GM19455 (cell line): Measurements from ENCODE around the gene HBP1.
"Not testable (repeated sequence)": the region's sequence is repeated elsewhere in the genome, so short reads cannot be mapped to it uniquely, and the experiment has no call there.

ENCODE experiments used
- ATAC-seq: cut with Tn5 transposase; IDR thresholded peaks from one replicate; pipeline ENCODE4 v1.9.1; 2021; ENCODE audit not compliant: unreplicated experiment

HBP1 gene, protein sequence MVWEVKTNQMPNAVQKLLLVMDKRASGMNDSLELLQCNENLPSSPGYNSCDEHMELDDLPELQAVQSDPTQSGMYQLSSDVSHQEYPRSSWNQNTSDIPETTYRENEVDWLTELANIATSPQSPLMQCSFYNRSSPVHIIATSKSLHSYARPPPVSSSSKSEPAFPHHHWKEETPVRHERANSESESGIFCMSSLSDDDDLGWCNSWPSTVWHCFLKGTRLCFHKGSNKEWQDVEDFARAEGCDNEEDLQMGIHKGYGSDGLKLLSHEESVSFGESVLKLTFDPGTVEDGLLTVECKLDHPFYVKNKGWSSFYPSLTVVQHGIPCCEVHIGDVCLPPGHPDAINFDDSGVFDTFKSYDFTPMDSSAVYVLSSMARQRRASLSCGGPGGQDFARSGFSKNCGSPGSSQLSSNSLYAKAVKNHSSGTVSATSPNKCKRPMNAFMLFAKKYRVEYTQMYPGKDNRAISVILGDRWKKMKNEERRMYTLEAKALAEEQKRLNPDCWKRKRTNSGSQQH

DNA sequence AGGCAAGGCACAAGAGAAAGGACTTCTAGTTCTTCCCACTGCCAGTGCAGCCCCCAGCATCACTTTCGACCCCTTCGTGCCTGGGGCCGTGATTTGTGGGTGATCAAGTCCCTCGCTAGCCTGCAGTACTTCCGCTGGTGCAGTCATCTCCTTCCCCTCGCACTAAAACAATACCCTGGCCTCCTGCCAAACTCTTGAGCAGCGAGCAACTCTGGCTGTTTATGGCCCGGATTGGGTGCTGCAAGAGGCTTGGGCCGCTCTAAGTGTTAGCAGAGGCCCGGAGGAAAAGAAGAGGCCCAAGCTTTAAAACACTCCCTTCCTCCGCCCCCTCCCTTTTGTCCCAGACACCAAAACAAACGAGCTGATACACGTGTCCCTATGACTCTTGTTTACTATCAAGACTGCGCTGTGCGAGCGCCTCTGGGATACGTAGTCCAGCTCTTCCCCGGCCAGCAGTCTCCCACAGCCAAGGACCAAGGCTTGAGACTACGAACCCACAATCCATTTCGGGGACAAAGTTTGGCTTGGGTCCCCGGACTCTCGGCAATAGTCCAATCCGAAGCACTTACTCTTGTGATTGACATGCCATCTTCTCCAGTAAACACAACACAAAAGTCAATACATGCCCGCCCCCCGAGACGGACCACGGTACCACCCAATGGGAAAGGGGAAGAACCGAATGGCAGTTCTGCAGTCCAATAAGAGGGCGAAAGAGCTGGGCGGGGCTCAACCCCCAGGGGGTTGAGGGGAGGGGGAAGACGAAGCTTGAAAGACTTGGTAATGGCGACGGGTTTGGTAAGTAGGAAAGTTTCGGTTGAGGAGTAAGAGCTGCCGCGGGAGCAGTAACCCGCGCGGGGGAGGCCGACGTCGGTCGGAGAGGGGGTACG is at the start of gene HBP1:
Gene HBP1 (plus strand): TSS at position 771 of the 887 bp plus-strand sequence. CDS start 10,891 bp downstream, outside the sequence.
- ATAC-seq = peak; percentile 88

DNA sequence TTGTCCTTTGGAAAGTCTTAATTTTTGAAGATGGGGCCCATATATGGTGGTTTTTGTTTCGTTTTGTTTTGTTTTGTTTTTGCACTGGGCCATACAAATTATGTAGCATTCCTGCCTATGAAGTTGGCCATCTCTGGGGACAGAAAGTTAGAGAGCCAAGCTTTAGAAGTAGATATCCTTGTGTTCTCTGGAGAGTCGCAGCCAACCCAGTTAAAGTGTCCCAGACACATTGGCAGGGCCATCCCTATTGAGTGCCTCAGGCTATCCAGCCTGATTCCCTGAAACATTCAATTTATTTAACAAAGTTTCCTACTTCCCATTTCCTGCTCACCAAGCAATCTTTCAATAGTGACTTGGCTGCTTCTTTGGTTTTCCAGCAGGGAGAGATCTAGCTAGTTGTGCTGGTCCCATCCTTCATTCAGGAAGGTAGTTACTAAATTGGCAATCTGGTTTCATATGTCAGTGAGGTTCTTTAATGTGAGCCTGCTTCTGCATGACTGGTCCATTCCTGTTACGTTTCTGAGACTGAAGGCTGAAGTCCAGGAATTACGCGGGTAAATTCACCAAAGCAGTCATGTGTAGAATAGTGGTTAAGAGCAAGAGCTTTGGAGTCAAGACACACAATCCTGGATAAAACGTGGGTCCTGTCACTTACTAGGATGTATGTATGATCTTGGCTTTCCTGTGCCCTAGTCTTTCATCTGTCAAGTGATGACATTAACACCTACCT is 49.3 kb upstream of the HBP1 start:
- ATAC-seq = no peak

DNA sequence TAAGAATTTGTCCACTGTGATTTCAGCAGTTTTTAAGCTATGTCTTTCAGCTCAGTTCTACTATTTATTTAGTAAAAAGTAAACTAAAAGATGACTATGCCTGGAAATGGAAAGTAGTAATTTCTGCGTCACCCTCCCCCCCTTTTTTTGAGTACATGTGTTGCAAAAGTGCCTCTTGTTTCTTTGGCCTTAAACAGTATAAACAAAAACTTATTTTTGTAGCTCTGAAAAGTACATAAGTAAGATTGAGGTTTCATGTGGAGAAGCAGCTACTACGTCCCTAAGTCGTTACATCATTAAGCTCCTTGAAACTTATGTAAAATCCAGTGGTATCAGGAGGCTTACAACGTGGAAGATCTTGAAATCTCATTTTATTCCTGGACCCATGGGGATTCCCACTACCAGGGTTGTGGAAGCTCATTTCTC is 46.3 kb upstream of the HBP1 start:
- ATAC-seq = no peak

DNA sequence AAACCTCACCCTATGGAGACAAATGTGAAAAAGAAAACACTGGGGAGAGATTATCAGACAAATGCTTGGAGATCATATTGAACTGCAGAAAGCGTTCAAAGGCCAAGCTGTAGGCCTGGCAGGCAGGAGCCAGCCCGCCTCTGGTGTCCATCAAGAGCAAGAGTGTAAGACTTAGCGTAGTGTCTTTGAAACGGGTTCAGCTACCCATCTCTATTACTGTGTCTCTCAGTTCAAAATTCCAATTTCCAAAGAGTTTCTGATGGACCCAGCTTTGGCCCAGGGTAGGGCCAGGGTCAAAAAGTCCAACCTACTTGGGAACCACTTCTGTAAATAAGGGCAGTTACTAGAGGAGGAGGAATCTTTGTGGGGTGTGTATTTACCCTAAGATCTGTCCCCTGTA is 45.4 kb upstream of the HBP1 start:
- no peak for ATAC-seq

DNA sequence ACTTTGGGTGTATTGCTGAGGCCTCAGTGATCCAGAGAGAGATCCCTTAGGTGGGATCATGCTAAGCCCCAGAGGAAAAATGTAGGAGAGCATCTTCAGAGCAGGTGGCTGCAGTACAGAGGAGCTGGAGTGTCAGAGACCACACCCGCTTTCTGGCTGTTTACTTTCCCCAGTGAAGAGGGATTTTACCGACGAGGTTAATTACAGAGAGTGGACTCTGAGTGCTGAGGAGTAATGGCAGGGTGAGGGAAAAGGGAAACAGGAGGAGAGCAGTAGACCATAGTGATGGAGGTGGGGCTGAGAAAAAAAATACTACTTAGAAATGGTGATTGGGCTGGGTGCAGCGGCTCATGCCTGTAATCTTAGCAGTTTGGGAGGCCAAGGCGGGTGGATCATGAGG is 43.3 kb upstream of the HBP1 start:
- no peak for ATAC-seq

DNA sequence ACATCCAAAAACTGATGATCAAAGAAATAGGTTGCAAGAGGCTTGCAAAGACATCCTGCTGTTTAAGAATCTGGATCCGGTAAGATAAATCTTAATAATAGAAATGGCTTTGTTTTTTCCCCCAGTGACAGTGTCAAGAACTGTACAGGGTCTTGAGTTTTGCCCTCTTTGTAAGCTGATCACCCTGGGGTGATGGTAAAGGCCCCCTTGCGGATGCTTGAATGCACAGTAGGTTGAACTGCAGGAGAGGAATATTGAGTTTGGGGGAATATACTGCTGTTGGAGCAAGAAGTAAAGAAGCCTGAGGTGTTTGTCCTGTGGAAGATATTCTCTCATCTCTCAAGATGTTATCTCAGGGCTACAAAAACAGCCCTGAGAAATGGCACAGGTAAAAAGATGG is 40.6 kb upstream of the HBP1 start:
- ATAC-seq = no peak

DNA sequence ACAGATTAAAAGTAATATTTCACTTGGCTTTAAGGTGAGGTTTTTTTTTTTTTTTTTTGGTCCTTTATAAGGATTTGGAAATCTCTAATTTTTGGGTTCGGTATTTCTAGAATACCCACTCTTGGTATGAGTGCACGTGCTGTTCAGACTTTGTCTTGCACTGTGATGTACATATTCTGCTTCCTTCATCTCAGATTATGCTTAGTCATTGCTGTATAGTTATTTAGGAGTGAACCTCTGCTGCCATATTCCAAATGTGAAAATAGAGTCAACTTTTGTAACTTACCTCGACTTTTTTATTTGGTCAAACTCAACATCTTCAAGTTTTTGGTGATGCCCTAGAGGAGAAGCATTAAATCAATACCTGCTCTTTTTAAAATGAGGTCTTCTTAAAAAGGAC is 40.1 kb upstream of the HBP1 start:
- ATAC-seq = no peak

DNA sequence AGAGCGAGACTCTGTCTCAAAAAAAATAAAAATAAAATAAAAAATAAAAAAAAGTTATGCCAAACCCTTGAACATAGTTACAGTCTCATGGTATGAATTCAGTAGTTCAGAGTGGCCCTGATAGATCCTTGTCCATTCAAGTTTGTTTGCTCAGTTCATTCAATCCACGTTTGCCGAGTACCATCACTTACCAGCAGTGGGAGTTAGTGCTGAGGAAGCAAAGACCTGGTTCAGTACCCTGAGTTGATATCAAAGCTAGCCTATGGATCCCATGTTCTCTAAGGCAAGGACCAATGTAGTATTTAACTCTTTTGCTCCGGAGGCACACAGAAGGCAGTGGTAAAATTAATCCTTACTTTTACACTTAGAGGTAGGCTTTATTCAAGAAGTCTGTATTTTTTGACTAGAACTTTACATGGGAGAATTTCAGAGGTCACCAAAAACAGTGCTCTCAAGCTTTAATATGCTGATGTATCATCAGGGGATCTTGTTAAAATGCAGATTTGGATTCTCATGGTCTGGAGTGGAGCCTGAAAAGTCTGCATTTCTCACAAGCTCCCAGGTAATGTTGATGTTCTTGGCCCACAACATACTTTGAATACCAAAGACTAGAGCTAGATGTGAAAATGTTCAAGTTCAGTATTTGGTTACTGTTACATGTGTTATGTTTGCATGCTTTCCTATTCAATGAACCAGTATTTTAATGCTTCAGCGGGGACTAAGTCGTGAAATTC is 38.1 kb upstream of the HBP1 start:
- no peak for ATAC-seq

DNA sequence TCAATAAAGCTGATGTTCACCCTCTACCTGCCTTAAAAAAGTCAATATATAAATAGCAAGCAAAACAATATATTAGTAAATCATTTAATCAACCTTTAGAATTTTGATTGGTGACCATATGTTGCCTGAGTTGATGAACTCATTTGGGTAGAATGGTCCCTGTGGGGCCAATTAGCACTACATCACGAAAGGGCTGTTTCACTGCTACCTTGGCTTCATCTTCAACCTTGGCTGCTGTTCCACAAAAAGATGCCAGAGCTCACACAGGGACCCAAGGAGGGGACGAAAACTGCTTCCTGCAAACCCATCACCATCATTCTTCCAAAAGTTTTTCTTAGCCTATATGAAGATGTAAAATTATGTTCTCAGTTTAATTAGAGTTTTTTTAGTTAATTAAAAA is 35.4 kb upstream of the HBP1 start:
- ATAC-seq = no peak

DNA sequence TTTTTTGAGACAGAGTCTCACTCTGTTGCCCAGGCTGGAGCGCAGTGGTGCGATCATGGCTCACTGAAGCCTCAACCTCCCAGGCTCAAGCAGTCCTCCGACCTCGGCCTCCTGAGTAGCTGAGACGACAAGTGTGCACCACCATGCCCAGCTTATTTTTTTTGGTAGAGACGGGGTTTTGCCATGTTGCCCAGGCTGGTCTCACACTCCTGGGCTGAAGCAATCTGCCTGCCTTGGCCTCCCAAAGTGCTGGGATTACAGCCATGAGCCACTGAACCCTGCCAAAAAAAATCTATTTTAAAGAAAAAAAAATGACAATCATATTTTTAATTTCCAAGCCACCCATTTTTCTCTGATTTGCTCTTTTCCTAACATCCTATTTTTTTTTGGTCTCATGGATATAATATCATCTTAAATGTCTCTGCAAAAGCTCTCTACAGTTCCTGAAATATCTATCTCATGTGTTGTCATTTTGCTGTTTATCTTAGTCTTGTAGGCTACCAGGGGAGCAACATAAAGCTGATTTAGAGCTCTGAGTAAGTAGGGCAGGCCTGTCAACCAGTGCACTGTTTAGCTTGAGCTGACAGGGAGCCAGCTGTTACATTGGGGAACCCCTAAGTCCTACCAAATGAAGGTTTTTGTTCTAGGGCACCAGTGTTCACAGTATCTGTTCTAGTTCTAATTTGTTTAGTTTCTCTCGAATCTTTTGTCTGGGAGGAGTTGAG is 29.9 kb upstream of the HBP1 start:
- no peak for ATAC-seq

DNA sequence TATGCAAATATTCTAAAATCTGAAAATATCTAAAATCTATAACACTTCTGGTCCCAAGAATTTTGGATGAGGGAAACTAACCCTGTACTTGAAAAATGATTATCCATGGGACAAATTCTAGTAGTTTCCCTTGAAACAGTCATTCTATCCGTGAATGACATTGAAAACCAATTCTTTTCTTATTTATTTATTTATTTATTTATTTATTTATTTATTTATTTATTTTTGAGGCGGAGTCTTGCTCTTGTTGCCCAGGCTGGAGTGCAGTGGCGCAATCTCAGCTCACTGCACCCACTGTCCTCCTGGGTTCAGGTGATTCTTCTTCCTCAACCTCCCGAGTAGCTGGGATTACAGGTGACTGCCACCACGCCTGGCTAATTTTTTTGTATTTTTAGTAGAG is 24.9 kb upstream of the HBP1 start:
- ATAC-seq = not testable (repeated sequence)

DNA sequence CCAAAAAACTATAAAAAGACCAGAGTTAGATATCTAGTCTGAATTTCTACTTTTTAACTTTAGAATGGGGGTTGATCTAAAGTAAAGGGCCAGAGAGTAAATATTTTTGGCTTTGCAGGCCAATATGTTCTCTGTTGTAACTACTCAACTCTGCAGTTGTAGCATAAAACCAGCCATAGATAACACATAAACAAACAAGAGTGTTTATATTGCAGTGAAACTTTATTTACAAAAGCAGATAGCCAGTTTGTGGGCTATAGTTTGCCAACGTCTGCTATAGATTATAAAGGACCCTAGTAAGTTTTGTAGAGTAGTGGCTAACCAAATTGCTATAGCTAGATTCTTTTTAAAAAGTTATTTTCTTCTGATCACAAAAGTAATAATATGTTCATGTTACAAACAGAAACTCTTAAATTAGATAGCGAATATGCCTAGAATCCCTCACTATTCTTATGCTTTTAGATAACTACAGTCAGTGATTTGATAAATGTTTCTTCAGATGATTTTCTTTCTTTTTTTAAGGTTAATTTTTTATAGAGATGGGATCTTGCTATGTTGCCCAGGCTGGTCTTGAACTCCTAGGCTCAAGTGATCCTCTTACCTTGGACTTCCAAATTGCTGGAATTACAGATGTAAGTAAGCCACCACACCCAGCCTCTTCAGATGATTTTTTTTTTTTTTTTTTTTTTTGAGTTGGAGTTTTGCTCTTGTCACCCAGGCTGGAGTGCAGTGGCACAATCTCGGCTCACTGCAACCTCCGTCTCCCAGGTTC is 23.6 kb upstream of the HBP1 start:
- ATAC-seq = no peak

DNA sequence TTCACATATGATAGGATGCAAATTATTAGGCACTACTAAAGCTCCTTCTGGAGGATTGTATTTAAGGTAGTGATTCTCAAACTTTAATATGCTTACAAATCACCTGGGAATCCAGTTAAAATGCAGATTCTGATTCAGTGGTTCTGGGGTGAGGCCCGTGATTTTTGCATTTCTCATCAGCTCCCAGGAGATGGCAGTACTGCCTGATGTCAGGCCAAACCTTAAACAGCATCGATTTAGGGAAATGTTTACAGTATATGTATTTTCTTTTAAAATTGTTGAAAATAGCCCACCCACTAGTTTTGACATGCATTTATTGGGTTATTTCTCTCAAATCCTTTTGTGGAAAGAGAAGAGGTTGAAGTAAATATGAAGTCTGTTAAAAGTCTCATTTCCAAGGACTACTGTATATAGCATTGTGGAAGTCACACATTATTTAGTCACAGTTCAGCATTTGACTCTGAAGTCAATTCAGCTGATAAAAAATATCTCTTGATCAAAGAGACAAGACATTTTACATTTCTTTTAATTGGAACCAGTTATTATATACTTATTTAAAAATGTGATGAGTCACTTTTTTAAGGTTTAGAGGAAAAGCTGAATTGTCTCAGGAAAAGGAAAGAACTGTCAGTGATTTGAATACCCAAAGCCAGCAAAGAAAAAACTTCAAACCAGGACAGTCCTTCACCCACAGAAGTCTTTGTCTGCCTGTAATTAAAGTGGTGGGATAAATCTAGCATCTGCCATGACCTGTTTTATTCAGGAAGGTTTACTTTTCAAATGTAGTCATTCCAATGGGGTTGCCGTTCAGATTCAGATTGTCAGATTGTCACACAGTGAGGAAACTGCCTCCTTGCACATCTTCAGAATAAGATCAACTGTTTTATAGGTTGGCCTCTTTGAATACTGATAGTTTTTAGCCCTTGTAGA is 21.1 kb upstream of the HBP1 start:
- no peak for ATAC-seq

DNA sequence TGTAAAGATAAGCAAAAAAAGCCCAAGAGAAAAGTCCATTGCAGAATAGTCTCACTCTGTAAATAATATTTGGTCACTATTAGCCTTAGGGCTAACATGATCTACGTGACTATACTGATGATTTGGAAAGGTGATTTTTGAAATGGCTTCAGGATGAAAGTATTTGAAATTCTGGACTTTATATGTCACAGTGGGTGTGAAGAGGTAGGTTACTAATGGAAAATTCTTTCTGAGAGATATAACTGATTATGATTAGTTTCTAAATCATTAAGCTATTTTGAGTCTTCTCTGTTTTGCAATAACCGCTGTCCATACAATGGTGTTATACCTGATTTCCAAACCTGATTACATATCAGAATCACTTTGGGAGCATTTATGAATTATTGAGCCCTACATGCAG is 20.1 kb upstream of the HBP1 start:
- ATAC-seq = no peak

DNA sequence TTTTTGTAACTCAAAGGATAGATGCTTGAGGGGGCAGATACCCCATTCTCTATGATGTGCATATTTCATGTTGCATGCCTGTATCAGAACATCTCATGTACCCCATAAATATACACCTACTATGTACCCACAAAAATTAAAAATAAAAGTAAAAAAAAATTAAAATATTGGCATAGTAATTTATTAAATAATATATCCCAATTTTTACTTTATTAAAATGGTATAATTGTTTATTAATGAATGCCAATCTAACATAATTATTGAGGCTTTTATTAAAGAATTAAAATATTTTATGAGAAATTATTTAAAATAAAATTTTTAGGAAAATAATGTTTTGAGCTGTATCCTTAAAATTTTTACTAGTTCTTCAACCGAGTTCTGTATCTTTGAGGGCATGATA is 18.9 kb upstream of the HBP1 start:
- ATAC-seq = no peak

DNA sequence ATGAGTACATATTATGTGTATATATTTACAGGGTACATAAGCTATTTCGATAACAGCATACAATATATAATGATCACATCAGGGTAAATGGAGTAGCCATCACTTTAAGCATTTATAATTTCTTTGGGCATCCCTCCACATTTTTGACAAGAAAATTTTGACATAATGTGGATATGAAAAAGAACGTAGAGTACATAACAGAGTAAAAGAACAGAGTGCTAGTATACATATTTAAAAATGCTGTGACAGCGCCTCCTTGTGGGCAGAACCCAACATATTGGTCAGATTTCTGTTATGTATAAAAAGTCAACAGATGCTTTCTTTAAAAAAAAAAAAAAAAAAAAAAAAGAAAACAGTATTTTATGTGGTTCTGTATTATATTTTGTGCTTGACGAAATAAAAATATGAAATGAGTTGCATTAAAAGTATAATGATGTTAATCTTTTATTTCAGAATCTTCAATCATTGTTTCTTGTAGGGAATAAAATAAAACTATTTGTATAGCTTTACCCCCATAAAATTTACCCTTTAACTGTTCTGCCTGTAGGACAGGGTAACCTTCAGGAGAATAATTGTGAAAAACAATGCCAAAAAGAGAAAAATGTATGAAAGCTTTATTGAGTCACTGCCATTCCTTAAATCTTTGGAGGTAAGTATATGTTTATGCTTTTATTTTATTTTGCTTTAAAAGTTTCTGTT is 18.3 kb upstream of the HBP1 start:
- ATAC-seq = peak; percentile 69

DNA sequence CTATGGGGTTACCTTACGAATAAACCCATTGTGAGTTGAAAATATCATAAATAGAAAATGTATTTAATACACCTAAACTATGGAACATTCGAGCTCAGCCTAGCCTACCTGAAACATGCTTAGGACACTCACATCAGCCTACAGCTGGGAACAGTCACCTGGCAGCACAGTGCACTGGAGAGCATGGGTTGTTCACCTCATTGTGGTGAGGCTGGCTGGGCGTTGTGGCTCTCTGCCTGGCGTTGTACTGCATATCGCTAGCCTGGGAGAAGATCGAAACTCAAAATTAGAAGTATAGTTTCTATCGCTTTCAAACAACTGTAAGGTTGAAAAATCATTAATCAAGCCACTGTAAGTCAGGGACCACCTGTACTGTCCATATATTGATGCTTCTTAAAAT is 17.3 kb upstream of the HBP1 start:
- ATAC-seq = no peak
